ENCODE measurements around the gene MIX23. TPM values are rescaled to one million over a fixed set of nuclear protein-coding genes. Genes with fewer than 3 reads are reported as not detected.

The MIX23 gene
- total and polyA plus RNA-seq, 4 donors, result 14.0 to 19.6 (median 16.8) TPM

DNA sequence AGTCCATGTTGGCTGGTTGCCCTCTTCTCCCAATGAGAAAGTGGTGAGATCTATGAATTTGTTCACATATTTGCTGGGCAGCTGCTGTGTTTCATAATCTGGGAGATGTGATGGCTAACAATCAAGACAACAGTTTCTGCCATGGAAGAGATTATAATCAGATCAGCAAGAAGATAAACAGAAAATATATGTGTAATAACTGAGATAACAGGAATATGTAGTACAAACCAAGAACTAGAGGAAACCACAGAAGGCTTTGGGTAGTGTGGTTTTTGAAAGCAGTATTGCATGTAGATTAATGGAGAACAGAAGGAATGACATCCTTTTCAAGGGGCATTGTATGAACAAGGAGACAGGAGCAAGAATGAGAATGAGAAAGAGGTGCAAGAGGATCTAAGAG, 70.2 kb downstream of the MIX23 start:
- H3K27me3 ChIP-seq (ENCODE audit: control insufficient read depth in 4 of 4, insufficient read depth in 4 of 4, low read length in 3 of 4), result no peaks in the 10 kb centered on the region
- H3K9ac ChIP-seq (ENCODE audit: low read depth in 1 of 2, low read length in 2 of 2), result no peak overlapping the region
- TF ChIP-seq EGR1 (IDR thresholded peaks at IDR 0.05; ENCODE audit: low read depth in 2 of 2), result no peak
- no peak for TF ChIP-seq NR2F2 (IDR thresholded peaks at IDR 0.05)
- no peak for TF ChIP-seq FOXA1 (IDR thresholded peaks at IDR 0.05)
- TF ChIP-seq JUND (IDR thresholded peaks at IDR 0.05), result no peak
- no peak for TF ChIP-seq REST (IDR thresholded peaks at IDR 0.05)
- DNase-seq (ENCODE audit: low spot score), result no peak
- no peaks in the 10 kb centered on the region for H3K9me3 ChIP-seq (ENCODE audit: control insufficient read depth in 4 of 4, low read length in 3 of 4)
- no peaks in the 10 kb centered on the region for H3K4me1 ChIP-seq (ENCODE audit: control insufficient read depth in 4 of 4, insufficient read depth in 4 of 4, low read length in 3 of 4)
- no peak overlapping the region for H3K27ac ChIP-seq (ENCODE audit: low read depth in 1 of 2, low read length in 2 of 2)
- H3K36me3 ChIP-seq (ENCODE audit: control insufficient read depth in 4 of 4, insufficient read depth in 3 of 4, low read depth in 1 of 4, low read length in 3 of 4), result no peaks in the 10 kb centered on the region
- H3K4me3 ChIP-seq (ENCODE audit: low read depth in 1 of 3, low read length in 3 of 3), result no peak overlapping the region

- H3K4me1 ChIP-seq (ENCODE audit: control insufficient read depth in 4 of 4, insufficient read depth in 4 of 4, low read length in 3 of 4), result peaks cover 0 to 13% (median 9%) of the 10 kb centered on the region in 4 donors
- H3K9me3 ChIP-seq (ENCODE audit: control insufficient read depth in 4 of 4, low read length in 3 of 4), result no peaks in the 10 kb centered on the region
- no peak overlapping the region for H3K27ac ChIP-seq (ENCODE audit: low read depth in 1 of 2, low read length in 2 of 2)
- no peaks in the 10 kb centered on the region for H3K27me3 ChIP-seq (ENCODE audit: control insufficient read depth in 4 of 4, insufficient read depth in 4 of 4, low read length in 3 of 4)
- TF ChIP-seq TAF1 (conservative IDR thresholded peaks at IDR 0.05) (no peak), GABPA (IDR thresholded peaks at IDR 0.05 in 1 of 2, conservative IDR thresholded peaks at IDR 0.05 in 1 of 2) (no peak), EGR1 (IDR thresholded peaks at IDR 0.05; ENCODE audit: low read depth in 2 of 2) (no peak), JUND (IDR thresholded peaks at IDR 0.05) (no peak), ZBTB33 (IDR thresholded peaks at IDR 0.05) (no peak), SP1 (IDR thresholded peaks at IDR 0.05) (no peak), HNF4A (conservative IDR thresholded peaks at IDR 0.05) (no peak), RXRA (IDR thresholded peaks at IDR 0.05) (no peak), NR2F2 (IDR thresholded peaks at IDR 0.05) (no peak), FOXA1 (IDR thresholded peaks at IDR 0.05) (no peak), REST (IDR thresholded peaks at IDR 0.05) (no peak), HNF4G (IDR thresholded peaks at IDR 0.05) (no peak), YY1 (IDR thresholded peaks at IDR 0.05) (no peak)
- TF ChIP-seq, protein P1, sequence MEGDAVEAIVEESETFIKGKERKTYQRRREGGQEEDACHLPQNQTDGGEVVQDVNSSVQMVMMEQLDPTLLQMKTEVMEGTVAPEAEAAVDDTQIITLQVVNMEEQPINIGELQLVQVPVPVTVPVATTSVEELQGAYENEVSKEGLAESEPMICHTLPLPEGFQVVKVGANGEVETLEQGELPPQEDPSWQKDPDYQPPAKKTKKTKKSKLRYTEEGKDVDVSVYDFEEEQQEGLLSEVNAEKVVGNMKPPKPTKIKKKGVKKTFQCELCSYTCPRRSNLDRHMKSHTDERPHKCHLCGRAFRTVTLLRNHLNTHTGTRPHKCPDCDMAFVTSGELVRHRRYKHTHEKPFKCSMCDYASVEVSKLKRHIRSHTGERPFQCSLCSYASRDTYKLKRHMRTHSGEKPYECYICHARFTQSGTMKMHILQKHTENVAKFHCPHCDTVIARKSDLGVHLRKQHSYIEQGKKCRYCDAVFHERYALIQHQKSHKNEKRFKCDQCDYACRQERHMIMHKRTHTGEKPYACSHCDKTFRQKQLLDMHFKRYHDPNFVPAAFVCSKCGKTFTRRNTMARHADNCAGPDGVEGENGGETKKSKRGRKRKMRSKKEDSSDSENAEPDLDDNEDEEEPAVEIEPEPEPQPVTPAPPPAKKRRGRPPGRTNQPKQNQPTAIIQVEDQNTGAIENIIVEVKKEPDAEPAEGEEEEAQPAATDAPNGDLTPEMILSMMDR (IDR thresholded peaks at IDR 0.05; ENCODE audit: low read depth, low read length, missing input control), result no peak
- TF ChIP-seq, protein P2, sequence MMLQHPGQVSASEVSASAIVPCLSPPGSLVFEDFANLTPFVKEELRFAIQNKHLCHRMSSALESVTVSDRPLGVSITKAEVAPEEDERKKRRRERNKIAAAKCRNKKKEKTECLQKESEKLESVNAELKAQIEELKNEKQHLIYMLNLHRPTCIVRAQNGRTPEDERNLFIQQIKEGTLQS (IDR thresholded peaks at IDR 0.05), result no peak
- TF ChIP-seq, protein P3, sequence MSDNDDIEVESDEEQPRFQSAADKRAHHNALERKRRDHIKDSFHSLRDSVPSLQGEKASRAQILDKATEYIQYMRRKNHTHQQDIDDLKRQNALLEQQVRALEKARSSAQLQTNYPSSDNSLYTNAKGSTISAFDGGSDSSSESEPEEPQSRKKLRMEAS (IDR thresholded peaks at IDR 0.05), result no peak
- WGBS, result 60% methylated on average over 1 of the region's 1 CpG
- H3K9ac ChIP-seq (ENCODE audit: low read depth in 1 of 2, low read length in 2 of 2), result no peak overlapping the region
- no peaks in the 10 kb centered on the region for H3K36me3 ChIP-seq (ENCODE audit: control insufficient read depth in 4 of 4, insufficient read depth in 3 of 4, low read depth in 1 of 4, low read length in 3 of 4)
- no peak overlapping the region for H3K4me3 ChIP-seq (ENCODE audit: low read depth in 1 of 3, low read length in 3 of 3)
- DNase-seq (ENCODE audit: low spot score), result no peak
Observed at GRCh38 chr3:122310361-122310760, 72.7 kb downstream of the MIX23 start.
